Activated gamma-delta T cell treated with Interleukin-2 at 50 U/mL for 16 hours (primary cell): ENCODE data around the gene MSL3B.

Experiments used
- DNase-seq: peaks from one replicate; pipeline ENCODE4 v3.0.0-alpha.2; 2020

MSL3B gene

GRCh38 chr2:233852056-233852455 is 16.1 kb downstream of the MSL3B start:
- no peak for DNase-seq

DNA sequence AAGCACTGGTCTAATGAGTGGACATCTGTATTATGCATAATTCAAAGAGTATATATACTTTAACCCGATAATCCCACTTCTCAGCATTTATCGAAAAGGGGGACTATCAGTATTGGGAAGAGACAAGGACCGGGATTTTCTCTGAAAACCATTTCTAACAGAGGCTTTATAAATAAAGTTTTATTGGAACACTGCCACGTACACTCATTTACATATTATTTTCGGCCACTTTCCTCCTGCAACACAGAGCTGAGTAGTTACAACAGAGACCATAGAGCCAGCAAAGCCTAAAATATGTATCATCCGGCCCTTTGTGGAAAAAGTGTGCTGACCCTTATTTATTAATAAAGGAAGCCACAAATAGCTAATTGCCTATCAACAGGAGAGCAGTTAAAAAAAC is 17.0 kb downstream of the MSL3B start:
- DNase-seq, result no peak

DNA sequence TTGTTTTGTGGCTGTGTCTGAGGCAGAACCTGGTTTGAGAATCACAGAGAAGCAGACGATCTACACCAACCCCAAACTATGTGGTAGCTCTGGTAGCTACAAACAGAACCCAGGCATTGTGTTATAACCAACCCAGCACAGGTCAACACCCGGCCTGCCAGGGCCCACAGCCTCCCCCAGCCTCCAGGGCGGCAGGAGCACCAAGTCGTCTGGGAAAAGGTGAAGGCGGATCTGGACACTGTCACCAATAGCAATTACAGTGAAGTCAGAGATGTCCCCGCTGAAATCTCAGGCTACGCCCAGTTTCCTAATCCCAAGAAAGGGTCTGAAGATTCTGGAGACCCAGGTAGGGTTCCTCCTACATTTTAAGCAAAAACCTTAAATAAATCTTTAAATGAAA is 17.4 kb downstream of the MSL3B start:
- no peak for DNase-seq

- no peak for DNase-seq
Measured at GRCh38 chr2:233849607-233850271, 18.4 kb downstream of the MSL3B start.

GRCh38 chr2:233848276-233848675 is 19.9 kb downstream of the MSL3B start:
- DNase-seq, result no peak

DNA sequence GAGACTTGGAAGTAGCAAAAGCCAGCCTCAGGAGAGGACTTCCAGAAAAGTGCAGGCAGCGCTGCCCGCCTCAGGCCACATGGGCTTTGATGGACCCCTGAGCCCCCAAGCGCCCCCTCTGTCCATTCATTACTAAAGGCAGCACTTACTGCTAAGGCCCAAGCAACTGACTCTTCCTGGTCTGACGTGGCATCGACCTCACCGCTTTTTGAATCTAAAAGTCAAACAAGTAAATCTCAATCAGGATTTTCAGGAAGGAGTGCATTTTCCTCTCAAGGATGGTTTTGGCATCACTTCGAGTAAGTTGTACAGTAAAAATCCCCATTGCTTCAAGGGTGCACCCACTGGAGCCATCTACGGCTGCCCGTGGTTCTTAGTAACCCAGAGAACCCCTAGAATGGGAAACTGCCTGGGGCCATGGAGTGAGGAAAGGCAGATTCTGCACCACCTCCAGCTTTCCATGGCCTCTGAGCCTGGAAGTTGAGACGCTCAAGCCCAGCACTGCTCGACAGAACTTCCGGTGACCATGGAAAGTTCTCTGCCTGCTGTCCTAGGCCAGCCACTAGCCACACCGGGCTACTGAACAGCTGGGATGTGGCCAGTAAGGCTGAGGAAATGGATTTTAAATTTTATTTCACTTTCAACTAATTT is 20.8 kb downstream of the MSL3B start:
- DNase-seq, result no peak

DNA sequence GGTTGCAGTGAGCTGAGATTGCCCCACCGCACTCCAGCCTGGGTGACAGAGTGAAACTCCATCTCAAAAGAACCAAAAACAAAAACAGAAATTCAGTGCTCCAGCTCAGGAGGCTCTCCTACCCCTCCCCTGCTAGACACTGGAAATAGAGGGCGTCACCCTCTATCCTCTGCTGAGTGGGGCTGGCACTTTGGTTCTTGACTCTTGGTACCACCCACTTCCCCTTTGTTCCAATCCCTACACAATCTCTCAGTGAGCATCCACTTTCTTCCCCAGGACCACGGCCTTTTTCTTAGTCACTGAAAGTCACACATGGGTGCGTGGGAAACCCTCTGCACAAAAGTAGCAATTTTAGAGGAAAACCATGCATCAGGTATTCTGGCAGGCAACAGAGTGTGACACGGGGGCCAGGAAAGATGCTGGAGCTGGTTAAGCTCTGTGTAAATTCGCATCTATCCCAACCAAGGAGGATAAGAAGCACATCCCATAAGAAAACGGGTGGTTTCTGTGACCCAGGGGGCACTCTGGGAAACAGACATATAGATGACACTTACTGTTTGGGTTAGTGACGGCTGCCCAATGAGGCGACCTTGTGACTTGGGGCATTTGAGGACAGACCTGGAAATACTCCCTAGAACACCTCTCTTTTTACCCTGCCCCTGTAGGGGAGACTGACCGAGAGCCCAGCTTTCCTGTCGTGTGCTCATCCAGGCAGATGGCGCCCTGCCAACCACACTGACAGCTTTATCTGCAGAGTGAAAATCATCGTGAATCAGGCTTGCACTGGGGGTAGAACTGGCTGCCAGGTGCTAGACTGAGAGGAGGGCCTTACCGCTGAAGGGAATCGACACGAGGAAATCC is 21.6 kb downstream of the MSL3B start:
- no peak for DNase-seq

DNA sequence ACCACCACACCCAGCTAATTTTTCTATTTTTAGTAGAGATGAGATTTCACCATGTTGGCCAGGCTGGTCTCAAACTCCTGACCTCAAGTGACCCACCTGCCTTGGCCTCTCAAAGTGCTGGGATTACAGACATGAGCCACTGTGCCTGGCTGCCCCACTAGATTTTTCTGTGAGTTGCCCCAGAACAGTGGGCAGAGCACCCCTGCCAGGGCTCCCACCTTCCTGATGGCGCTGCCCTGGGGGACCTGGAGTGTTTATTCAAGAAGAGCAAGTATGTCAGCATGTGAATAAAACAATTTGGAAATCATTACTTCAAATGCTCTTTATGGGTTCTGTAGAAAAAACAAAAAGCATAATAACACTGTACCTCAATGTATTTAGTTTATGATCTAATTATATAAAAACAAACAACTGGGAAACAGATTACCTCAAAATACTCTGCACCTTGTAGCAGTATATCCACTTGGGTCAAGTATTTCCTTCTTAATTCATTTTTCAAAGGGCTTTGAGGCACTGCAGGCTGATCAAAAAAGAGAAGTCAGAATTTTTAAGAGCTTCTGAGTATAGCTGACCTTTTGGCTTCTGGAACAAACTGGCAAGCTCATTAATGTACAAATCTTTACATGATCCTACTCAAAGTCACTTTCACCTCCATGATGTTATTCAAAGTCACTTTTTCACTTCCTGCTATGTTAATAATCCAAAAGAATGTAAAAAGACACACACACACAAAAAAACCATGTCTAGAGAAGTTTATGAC is 22.7 kb downstream of the MSL3B start:
- no peak for DNase-seq

DNA sequence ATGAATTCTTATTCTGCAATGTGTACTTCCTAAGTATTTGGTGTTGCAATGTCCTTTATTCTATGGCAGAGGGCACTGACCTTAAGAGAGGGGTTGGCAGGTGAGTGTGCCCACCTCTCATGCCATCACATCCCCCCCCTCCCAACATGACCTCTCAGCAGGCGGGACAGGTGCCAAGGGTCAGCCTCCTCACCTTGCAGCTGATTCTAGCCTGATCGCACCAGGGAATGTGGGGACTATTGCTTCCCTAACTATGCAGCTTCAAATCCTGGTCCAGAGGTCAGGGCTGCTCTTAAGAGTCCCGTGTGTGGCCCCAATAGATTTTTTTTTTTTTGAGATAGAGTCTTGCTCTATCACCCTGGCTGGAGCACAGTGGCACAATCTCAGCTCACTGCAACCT is 23.4 kb downstream of the MSL3B start:
- no peak for DNase-seq

DNA sequence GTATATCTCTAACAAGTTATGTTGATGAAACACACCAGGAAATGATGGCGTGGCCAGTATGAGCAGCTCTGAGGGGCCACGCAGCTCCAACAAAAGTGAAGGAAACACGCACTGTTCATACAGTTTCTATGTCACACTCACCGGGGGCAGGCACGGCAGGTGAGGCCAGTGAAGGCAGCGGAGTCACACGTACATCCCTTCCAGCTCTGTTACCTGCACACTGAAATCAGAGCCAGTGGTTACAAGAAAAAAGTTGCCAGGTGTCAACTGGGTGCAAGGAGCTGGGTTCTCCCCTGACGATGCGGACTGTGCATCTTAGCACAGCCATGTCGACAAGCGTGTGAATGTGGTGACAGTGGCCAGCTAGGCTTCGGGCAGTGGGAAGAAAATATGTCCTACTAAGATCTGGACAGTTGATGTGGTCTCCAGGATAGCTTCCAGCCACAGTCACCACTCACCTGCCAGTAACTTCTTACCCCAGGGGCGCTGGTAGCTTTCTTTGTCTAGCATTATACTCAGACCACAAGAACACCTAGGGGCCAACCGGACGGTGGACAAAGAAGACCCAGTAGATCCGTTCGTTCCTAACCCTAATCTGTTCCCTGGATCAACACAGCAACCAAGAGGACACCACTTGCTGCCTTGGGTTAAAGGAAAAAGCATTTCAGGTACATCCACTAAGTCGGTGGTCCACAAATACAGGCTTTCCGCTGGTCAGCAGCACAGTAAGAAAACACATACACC is 23.9 kb downstream of the MSL3B start:
- no peak for DNase-seq

DNA sequence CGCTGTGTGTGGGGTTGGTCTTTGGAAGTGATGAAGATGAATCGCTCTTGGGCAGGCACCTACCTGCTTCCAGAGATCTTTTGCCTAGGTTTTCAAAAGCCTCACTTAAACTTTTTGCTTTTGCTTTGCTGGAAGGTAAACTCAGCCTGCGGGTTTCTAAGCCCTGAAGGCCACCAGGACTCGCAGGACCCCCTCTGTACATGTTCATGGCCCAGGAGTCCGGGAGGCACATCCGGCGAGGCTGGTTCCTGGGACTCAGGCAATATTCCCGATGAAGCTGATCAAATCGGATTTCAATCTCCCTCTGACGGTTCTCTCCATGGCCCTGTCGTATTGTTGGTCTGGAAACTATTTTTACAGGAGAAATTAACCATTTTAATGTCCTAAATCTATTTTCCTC is 27.0 kb downstream of the MSL3B start:
- no peak for DNase-seq

GRCh38 chr2:233840520-233840919 is 27.7 kb downstream of the MSL3B start:
- DNase-seq, result no peak

GRCh38 chr2:233839447-233839820 is 28.8 kb downstream of the MSL3B start:
- DNase-seq, result no peak

DNA sequence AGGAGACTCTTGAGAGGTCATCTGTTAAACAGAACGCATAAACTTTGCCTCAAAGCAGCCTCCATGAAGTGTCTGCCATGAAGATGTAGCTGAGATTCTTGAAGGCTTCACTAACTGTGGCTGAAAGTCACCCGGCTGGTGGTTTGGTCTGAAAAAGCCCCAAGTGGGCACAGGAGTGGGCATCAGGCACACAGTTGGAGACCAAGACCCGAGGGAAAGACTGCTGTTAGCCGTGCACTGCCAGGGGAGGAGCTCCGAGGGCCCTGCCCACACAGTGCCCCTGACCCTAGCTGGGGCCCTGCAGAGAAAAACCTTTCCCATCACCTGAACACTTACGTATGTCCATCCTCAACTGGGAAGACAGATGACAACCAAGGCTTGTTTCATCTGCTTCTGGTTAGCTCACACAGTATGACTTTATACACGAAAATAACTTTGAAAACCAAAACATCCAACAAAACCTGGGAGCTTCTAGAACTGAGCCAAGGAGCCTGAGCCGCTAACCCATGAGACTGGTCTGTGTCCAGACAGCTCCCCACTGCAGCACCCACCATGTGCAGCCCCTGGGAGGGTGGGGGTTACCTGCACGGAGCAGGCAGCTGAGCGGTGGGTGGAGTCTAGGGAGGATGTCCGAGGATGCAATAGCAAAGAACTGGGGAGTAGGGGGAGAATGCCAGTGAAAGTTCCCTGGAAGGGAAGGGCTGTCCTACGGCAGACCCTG is 29.3 kb downstream of the MSL3B start:
- no peak for DNase-seq

DNA sequence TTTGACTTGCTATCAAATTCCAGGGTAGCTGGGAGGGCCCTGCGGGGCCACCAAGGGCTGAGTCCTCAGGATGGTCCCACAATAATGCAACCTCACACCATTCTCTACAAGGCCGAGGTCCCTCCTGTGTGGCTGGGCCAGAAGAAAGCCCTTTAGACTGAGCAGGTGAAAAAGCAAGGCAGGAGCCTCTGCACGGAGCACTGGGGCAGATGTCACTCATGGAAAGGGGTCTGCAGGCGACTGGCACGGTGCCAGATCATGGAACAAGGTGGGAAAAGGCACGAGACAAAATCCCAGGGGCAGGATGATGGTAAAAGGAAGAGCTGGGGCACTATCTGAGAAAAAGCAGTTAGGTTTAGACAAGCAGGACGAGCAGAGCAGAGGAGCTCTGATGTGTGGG is 29.9 kb downstream of the MSL3B start:
- no peak for DNase-seq

- no peak for DNase-seq
Measured at GRCh38 chr2:233837694-233838229, 30.4 kb downstream of the MSL3B start.

DNA sequence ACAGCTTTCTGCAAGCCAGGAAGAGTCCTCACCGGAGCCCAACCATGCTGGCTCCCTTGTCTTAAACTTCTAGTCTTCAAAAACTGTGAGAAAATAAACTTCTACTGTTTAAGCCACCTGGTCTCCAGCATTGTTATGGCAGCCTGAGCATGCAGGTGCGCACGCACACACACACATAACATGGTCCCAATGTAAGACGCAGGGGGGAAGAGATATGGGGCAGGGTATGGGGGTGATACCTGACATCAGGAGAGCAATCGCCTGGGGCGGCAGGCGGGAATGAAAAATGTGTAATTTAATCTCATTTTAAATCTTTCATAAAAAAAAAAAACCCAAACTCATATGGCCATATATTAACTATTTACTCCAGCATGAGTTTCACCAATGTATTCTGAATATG is 31.8 kb downstream of the MSL3B start:
- DNase-seq, result no peak

DNA sequence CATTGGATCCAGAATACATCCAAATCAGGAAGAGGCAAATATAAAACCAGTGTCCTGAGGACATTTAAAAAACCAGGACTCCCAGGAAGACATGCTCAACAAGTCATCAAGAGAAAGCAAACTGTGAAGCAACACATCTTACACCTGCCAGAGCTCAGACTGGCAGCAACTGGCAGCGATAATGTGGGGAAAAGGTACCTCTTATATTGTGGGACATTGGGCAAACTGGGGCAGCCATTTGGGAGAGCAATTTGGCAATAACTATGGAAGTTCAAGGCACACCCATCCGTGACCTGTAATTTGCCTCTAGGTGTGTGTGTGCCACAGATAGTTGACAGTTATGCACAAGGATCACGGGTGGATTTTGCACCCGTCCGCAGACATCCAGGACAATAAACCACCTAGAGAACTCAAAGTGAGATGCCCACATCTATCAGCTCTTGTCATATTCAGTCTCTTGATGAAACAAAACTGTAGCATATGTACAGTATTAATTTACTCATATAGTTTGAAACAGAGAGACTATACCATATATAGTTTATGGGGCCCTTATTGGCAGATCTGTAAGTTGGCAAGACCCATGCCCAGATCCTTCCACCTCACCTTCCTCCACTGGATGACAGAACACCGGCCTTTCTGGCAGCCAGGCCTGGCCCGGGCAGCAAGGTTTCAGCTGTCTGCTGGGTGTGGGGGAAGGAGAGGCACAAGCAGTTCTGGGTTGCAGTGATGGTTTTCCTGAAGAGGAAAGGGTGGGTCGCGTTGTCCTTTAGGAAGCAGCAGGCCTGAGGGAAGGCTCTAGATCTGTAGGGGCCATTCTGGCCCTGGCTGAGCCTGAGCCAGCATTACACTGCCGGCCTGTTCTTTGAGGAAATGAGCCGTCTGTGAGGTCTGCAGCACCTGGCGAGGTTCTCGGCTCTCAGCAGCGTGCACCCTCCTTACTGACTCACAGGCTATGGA is 32.7 kb downstream of the MSL3B start:
- no peak for DNase-seq

DNA sequence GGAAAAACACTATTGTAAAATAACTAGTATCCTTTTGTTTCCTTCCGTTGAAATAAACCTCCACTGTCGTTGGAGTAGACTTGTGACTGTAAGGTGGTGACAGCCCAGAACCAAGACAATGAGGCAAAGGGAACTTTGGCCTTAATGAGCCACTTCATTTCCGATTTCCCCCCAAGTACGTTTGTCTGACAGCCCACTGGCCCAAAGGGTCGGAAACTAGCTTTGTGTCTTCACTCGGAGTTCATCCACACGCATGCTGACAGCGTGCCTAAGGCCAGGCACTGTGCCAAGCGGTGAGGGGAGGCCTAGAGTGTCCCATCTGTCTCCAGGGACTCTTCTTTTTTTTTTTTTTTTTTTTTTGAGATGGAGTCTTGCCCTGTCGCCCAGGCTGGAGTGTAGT is 34.8 kb downstream of the MSL3B start:
- no peak for DNase-seq

DNA sequence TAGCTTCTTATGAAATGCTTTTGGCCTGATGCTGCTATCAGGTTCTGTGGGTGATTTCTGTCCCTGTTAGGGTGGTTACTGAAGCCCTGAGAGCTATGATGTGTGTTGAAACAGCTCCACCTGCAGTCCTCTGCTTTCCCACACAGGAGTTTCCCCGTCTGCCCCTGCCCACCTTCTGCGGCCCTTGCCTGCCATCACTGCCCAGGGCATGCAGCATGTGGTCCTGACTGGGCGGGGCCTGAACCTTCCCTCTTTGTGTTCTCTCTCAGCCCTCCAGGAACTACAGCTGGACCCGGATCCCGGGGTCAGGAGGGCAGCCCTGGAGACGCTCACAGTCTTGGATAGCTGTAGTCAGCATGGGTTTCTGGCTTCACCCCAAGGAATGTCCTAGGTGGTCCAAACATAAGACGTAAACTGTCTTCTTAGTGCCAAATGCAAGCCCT is 35.3 kb downstream of the MSL3B start:
- DNase-seq, result no peak
